Raji (cell line): Measurements from ENCODE around the gene MRTFB.

ENCODE experiments used
- POLR2A ChIP-seq: IDR thresholded peaks from 2 replicates; pipeline ENCODE4 v1.6.1; 2011; ENCODE audit warnings: low read depth, low read length, control low read depth; ENCODE audit not compliant: insufficient read depth

The MRTFB gene

GRCh38 chr16:14286368-14287230 lies 215.5 kb downstream of the MRTFB start:
- no peak for TF ChIP-seq POLR2A

DNA sequence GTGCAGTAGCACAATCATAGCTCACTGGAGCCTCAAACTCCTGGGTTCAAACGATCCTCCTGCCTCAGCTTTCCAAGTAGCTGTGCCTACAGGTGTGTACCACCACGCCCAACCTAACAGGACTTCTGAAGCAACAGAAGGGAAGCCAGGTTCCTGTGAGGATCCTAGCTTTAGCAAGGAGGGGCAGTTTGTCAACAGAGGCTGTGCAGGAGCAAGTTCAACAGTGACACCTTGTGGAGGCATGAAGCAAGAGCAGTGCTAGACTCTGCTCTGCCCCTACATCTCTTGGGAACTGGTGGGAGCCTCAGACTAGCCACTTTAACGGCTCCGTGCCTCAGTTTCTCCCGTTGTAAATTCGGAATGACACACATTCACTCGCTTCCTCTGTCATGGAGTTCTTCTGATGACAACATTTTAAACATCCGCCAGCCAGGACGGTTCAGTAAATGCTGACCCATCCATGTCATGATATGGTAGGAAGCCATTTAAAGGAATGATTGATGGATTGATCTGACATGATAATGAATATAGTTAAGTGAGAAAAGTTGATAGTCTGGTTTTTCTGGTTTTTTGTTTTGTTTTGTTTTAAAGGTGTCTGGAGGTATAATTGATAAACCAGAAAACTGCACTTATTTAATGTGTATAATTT lies 218.7 kb downstream of the MRTFB start:
- TF ChIP-seq POLR2A = no peak

GRCh38 chr16:14291286-14291685 lies 220.2 kb downstream of the MRTFB start:
- TF ChIP-seq POLR2A = no peak

DNA sequence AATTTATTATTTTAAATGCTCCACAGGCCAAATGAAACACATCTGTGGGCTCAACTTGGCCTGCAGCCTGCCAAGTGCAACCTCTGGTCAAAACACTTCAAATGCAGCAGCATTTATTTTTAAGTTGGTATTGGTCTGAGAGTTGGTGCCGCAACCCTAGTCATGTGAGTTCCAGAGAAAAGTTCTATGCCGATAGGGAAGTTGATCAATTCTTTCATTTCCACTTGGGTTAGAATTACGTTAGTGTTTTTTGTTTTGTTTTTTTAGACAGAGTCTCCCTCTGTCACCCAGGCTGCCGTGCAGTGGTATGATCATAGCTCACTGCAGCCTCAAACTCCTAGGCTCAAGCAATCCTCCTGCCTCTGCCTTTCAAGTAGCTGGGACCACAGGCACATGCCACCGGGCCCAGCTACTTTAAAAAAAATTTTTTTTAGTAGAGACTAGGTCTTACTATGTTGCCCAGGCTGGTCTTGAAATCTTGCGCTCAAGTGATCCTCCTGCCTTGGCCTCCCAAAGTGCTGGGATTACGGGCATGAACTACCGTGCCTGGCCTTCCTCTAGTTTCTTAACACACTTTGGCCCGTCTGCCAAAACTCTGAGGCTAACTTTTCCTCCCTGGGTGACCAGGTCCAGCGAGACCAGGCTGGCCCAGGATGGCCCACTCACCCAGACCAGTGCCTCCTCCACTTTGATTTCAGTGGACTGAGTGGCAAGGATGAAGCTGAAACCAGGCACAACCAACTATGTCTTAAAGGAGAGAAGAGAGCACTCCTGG lies 221.1 kb downstream of the MRTFB start:
- TF ChIP-seq POLR2A = no peak

GRCh38 chr16:14296663-14297062 lies 225.5 kb downstream of the MRTFB start:
- no peak for TF ChIP-seq POLR2A

GRCh38 chr16:14298374-14299122 lies 227.4 kb downstream of the MRTFB start:
- no peak for TF ChIP-seq POLR2A

- no peak for TF ChIP-seq POLR2A
Observed at GRCh38 chr16:14300705-14301168, 229.6 kb downstream of the MRTFB start.

DNA sequence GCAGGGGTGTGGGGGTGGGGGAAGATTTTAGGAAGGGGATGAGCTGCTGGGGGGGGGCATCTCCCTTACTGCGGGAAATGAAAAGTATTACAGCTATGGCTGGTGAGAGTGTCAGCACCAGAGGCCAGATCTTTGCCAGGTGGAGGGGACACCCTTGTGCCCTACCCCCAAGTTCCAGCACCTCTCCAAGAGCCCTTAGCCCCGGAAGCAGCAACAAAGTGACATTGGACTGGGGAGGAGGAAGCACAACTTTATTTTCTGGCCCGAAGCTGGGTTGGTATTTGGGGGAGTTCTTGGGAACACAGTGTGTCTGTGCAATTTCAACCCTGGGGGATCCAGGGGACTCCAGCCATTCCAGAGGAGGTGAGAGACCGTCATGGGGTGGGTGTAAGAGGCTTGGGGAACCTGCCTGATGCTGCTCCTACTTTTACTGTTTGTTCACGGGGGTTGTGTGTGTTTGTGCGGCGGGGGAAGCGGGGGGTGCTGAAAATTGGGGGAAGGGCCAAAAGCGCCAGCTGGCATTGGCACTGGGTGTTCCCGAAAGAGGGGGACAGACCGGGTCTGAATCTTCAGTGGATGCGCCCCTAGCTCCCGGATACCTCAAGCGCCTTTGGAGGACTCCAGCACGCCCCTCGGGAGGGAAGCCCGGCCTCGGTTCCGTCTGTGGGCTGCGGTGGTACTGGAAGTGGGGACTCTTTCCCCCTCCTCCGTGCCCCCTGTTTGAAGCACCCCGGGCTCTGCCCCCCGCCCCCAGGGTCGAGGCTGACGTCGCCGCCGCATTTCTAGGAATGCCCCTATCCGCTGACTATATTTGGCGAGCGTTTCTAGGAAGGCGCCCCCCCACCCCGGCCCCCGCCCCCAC lies 230.3 kb downstream of the MRTFB start:
- TF ChIP-seq POLR2A = no peak

DNA sequence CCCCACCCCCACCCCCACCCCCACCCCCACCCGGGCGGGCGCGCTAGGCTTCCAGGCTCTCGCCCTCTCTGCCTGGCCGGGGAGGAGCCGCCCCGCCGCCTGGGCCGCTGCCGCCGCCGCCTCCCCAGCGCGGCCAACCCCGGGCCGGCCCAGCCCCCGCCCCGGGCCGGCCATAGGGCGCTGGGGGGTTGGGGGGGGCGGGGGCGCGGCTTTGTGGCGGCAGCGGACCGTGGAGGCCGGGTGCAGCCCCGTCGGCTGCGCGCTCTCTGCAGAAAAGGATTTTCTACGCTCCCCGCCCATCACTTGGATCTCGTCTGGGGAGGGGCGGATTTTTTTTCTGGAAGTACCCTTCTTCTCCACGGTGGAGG lies 230.9 kb downstream of the MRTFB start:
- peak; percentile 49 for TF ChIP-seq POLR2A

- no peak for TF ChIP-seq POLR2A
Observed at GRCh38 chr16:14302399-14303181, 231.5 kb downstream of the MRTFB start.

DNA sequence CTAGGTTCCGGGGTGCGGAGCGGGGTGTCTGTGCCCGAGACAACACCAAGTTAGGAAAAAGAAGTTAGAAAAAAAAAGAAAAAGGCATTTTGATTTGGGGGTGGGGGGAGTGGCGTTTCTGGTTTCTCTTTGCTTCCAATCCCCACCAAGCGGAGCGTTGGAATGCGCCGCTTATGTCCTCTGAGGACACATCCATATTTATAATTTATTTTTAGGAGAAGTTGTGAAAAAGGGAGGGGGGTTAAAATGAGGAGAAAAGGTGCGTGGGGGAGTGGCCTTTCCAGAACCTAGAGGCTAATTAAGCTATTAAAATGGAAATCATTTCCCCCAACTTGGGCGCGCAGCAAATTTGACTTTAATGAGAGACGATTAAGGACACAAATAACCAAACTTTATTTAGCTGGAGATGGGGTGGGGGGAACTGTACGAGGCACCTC lies 232.1 kb downstream of the MRTFB start:
- TF ChIP-seq POLR2A = no peak

DNA sequence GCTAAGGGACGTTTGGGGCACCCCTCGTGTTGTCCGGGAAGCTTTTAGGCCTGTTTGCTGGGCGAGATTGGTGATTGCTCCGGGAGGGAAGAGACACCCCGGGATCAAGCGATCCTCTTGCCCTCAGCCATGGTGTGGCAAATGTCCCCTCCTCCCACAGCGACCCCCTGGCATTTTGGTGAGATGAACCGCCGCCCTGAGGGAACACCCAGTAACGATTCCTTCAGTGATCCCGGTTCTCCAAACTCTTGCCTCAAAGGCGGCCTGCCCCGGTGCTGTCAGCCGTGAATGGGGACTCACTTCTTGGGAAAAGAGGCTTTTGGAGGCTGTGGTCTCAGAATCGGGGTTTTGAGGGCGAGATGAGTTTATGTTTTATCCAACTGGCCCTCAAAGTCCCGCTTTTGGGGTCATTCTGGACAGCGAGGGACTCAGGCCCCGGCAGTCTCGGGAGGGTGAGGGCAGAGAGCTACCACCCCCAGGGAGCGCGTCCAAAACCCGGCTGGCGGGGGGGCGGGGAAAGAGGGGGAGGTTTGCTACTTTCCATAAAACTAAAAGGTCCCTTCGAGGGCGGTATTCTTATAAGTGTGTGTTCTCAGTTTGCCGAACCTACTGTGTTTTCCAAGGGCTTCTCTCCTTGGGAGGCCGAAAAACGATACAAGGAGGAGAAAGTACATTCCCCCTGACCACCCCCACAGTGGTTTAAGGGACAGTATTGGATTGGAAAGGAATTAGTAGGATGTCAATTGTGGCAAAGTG lies 232.7 kb downstream of the MRTFB start:
- TF ChIP-seq POLR2A = no peak
